Activated CD8-positive, alpha-beta memory T cell treated with anti-CD3 and anti-CD28 coated beads, Interleukin-2, amount 50 U/mL, for 48 hours (primary cell): ENCODE measurements around the gene MRPL33.

Experiments
- DNase-seq: peaks from one replicate; pipeline ENCODE4 v3.0.0-alpha.2; 2020

The MRPL33 gene

GRCh38 chr2:27779417-27780055 lies 8.0 kb downstream of the MRPL33 start:
- no peak for DNase-seq

- DNase-seq = peak; percentile 3
Measured at GRCh38 chr2:27781496-27781895, 10.0 kb downstream of the MRPL33 start.

DNA sequence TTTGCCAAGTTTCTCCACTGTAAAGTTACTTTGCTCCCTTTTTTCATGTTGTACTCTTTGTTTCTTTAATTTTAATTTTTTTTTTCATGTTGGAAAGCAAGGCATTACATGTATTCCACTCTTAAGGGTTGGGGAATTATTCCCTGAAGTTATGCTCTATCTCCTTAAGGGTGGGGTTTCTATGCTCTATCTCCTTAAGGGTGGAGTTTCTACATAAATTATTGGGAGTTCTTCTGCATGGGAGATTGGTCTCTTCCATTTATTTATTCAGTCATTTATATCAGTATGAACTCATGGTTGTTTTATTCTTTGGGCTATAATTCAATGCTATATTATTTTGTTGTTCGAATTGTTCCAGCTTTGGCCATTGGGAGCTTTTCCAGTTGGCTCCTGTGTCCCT lies 11.2 kb downstream of the MRPL33 start:
- DNase-seq = no peak

- no peak for DNase-seq
Measured at GRCh38 chr2:27790796-27791195, 19.3 kb downstream of the MRPL33 start.

GRCh38 chr2:27792759-27793158 lies 21.2 kb downstream of the MRPL33 start:
- no peak for DNase-seq

DNA sequence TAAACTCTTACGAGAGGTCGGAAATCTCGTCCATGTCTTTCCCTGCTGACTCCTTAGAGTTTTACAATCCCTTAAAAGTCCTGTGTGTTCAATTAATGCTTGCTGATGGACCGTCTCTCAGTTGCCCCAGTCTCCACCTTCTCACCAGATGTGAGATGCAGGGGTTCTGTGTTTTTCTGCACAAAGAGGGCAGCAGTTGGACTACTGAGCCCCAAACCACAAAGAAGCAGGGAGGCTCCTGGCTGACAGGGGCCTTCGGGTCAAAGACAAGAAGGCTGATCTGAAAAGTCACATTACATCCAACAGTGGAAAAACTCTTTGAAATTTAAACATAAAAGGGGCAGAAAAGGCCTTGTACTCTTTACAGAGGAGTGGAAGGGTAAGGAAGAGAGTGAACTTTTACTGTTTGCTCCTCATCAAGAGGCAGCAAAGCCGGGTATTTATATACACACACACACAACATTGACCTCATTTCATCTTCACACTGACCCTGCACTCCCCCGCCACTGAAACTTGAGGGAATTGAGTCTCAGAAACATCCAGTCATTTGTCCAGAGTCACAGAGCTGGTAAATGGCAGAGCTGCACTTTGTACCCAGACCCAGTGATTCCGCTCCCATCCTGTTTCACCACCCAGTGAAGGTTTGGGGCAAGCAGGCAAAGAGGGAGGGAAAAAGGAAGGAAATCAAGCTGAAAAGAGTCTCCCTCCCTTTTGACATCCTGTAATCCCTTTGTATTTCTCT lies 23.7 kb downstream of the MRPL33 start:
- DNase-seq = no peak

DNA sequence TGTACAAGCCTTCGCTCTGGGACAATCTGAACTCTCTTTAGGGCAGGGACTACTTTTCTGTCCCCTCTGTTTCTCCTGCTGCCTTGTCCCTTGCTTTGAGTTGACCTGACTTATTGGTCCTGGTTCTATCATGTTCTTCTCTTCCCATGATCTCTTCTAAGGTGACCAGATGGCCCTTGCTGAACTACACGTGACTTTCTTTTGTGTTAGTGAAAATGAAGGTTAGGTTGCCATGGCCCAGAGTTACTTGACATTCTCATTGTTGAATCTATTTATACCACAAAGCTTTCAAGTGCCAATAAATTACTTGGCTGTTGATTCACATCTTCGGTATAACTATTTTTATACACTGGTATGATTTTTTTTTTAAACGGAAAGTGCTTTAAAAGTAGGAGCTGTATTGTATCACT lies 24.4 kb downstream of the MRPL33 start:
- no peak for DNase-seq

DNA sequence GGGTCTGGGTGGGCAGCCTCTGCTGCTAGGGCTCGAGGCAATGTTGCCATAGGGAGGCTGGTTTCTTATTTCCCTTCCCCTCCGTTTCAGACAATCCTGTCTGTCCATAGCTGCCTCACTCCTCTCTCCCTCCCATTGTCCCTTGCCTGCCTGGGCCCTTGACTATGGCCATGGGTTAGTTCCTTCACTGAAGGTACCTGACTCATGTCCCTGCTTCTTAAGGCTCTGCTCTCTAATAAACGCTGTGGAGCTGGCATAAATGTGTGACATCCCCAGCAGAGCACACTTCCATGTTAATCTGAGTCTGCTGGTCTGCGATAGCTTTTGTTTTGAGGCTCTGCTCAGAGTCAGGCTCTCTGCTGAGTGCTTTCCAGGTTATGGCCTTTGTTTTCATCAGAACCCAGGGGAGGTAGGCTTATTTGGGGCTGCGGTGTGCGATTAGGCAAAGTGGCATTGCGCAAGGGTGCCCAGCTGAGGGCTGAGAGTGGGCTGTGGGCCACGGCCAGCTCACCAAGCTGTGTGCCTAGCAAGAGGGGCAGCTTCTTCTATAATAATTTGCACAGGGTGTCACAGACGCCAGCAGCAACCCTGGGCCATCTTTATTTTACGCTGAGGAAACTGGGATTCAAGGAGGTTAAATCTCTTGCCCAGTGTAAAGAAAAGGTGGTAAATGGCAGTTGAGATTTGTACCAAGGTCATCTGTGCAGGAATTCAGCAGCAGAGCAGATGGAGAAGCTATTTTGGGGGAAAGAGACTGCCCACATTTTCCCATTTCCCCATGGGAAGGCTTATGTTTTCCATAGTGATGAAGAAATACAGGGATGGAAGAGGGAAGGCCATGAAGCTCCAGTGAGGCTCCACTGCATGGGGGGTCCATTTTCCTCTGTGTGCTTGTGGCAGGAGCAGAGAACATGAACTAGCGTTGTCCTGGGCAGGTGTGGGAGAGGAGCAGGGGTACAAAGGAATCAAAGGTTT lies 25.6 kb downstream of the MRPL33 start:
- DNase-seq = no peak

DNA sequence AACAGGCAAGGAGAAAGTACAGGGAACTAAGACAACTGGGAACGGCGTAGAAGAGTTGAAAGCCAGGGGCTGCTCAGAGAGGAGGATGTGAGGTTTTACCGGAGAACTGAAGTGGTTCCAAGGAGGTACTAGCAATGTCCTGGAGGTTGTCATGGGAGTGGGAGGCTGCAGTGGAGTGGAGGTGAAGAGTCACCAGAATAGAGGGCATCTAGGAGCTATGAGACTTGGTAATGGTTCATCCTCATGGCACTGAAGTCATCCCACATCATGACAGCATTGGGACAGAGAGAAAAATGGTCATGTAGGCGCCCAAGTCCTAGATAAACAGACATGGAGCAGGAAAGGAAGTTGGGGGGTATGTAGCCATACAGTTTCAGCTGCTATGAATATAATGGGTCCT lies 26.3 kb downstream of the MRPL33 start:
- no peak for DNase-seq

DNA sequence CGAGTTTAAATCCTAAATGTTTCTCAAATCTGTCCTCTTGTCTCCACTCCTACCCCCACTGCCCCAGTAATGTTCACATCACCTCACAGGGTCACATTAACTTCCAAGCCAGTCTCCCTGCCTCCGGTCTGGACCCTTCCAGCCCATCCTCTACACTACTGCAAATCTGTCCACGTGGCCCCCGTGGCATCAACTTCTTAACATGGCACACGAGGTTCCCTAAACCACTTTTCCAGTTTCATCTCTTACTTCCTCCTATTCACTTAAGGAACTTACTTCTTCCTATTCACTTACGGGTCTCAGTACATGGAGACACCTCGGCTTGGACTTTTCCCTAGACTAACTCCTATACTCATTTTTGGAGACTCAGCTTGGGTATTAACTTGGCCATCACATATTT lies 27.0 kb downstream of the MRPL33 start:
- no peak for DNase-seq

DNA sequence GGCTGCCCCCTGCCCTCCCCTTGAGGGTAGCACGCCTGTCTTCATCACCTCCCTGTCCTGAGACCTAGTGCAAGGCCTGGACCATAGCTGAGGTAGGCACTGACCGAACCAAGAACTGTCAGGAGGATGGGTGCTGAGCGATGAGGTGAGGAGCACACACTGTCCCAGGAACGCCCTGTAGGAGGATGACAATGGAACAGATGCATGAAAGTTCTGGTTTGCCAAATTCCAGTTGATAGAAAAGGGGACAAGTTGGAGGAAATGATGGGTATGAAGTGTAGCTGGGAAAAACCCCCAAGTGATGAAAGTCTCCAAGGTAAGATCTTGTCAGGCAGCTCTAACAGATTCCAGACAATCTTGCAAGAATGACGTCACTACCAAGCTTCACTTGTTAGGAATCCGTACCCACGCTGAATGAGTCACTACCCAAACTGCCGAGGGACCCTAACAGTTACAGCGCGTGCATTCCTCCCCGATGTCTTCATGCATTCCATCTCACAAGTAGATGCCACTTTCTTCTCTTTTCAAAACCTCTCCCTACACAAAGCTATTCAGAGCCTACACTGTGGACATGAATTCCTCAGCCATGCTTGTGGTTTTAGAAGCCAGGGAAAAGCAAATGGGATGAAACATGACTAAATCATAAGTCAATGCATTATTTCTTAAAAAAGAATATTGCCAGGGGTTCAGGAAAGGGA lies 27.6 kb downstream of the MRPL33 start:
- no peak for DNase-seq

GRCh38 chr2:27799646-27800010 lies 28.1 kb downstream of the MRPL33 start:
- no peak for DNase-seq

DNA sequence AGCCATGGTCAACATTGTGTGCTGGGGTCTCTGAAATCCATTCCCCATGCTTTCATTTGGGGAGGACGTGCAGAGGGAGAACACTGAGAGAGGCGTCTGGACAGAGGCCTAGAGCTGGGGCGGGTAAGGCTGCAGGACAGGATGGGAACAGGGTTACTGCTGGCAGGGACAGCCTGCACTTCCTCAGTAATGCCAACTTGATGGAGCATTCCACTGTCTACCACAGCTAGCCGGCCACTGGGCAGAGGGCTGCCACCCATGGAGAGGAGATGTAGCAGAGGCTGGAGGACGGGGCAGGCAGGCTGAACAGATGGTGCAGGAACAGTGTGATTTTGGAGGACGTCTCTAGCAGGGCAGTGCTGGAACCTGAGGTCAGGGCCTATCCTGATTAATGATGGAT lies 29.3 kb downstream of the MRPL33 start:
- no peak for DNase-seq

GRCh38 chr2:27802547-27802946 lies 31.0 kb downstream of the MRPL33 start:
- no peak for DNase-seq

GRCh38 chr2:27803046-27803445 lies 31.5 kb downstream of the MRPL33 start:
- no peak for DNase-seq

DNA sequence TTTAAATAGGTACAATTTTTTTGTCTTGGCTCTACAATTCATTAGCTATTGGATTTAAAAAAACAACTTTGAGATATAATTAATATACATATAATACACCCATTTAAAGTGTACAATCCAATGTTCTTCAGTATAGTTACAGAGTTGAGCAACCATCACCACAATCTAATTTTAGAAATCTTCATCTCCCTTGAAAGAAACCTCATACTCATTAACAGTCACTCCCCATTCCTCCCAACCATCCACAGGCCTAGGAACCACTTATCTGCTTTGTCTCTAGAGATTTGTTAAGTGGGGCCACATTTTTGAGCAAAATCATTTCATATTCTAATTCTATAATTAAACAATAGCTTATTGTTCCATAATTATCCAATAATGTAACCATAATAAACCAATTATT lies 32.6 kb downstream of the MRPL33 start:
- no peak for DNase-seq

DNA sequence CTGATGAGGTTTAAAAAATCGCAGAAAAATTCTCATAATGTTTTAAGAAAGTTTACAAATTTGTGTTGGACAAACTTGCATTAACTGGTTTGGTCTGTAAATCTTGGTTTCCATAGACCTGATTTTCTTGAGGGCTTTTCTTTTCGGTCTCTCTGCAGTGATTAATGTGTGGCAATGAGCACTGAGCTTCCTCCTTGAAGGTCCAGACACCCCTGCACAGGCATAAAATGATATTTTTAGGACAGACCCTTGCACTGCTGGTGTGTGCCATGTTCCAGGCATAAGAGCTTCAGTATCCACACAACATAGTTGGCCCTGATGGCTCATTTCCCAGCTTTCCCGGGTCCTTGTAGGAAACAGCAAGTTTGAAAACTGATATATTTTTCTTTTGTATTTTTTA lies 33.7 kb downstream of the MRPL33 start:
- DNase-seq = no peak

- DNase-seq = no peak
Measured at GRCh38 chr2:27806311-27807059, 35.0 kb downstream of the MRPL33 start.

GRCh38 chr2:27807476-27807875 lies 36.0 kb downstream of the MRPL33 start:
- DNase-seq = no peak

GRCh38 chr2:27808418-27808817 lies 36.9 kb downstream of the MRPL33 start:
- DNase-seq = no peak

DNA sequence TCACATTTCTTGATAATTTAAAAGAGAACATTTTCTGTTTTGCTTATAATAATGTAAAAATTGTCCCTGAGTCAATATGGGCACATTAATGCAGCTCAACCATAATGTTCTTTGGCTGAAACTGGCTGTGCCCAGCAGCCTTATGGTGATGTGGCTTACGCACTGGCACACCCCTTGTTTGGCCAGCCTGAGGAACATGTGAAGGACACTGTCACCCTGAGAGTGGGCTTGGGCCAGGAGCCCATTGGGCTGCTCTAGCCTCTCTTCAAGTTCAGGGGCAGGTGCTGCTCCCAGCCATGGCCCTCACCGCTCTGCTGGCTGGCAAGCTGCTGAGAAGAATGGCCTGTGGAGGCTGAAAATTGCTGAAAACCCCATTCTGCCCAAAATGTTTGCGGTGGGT lies 37.5 kb downstream of the MRPL33 start:
- DNase-seq = no peak

- DNase-seq = no peak
Measured at GRCh38 chr2:27809761-27810241, 38.3 kb downstream of the MRPL33 start.
